ENCODE data around the gene METTL8.

The METTL8 gene

DNA sequence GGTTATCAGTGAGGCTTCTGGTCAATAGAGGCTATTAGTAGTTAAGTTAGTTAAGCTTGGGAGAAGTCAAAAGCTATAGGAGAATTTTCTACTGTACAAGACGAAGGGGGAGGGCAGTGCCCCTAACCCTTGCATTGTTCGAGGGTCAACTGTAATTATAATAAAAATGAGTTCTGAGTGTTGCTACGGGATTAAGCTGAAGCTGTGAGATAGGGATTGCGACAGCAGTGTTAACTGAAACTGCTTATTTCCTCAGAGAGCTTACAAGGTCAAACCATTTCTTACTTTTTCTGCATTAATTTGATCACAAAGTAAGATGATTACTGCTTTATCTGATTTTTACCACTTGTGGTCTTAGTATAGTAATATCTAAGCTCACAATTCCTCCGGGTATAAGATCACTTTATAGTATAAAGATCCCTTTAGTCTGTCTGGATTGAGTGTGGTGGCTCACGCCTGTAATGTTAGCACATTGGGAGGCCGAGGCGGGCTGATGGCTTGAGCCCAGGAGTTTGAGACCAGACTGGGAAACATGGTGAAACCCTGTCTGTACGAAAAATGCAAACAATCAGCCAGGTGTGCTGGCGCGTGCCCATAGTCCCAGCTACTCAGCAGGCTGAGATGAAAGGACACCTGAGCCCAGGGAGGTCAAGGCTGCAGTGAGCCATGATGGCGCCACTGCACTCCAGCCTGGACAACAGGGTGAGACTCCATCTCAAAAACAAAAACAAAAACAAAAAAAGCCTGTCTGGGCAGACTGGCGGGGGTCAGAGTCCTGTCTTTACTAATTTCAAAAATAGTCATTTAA, 153.6 kb downstream of the METTL8 start:
- no peak for DNase-seq (ENCODE audit: low read depth)
- no peak overlapping the region for H3K4me3 ChIP-seq (ENCODE audit: low read depth, low read length)
- TF ChIP-seq, protein P1, sequence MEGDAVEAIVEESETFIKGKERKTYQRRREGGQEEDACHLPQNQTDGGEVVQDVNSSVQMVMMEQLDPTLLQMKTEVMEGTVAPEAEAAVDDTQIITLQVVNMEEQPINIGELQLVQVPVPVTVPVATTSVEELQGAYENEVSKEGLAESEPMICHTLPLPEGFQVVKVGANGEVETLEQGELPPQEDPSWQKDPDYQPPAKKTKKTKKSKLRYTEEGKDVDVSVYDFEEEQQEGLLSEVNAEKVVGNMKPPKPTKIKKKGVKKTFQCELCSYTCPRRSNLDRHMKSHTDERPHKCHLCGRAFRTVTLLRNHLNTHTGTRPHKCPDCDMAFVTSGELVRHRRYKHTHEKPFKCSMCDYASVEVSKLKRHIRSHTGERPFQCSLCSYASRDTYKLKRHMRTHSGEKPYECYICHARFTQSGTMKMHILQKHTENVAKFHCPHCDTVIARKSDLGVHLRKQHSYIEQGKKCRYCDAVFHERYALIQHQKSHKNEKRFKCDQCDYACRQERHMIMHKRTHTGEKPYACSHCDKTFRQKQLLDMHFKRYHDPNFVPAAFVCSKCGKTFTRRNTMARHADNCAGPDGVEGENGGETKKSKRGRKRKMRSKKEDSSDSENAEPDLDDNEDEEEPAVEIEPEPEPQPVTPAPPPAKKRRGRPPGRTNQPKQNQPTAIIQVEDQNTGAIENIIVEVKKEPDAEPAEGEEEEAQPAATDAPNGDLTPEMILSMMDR (conservative IDR thresholded peaks at IDR 0.05; ENCODE audit: low read depth, low read length): no peak

DNA sequence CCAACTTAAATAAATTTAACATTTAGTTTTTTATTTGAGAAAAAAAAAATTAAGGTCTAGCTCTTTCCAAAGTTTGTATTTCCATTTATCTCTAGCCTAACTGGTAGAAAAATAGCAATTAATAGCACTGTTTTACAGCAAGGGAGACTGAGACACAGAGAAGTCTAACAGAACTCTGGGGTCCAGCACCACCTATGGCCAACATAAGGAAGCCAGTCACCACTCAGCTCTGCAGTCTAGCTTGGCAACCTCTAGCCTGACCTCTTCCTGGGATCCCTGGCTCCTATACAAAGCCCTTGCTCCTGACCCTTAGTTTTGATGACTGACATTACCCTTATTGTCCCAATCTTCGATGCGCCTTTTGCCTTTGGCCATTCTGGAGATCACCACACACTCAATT, 159.0 kb downstream of the METTL8 start:
- TF ChIP-seq, protein P1 (conservative IDR thresholded peaks at IDR 0.05; ENCODE audit: low read depth, low read length): no peak
- no peak for DNase-seq (ENCODE audit: low read depth)
- no peak overlapping the region for H3K4me3 ChIP-seq (ENCODE audit: low read depth, low read length)

DNA sequence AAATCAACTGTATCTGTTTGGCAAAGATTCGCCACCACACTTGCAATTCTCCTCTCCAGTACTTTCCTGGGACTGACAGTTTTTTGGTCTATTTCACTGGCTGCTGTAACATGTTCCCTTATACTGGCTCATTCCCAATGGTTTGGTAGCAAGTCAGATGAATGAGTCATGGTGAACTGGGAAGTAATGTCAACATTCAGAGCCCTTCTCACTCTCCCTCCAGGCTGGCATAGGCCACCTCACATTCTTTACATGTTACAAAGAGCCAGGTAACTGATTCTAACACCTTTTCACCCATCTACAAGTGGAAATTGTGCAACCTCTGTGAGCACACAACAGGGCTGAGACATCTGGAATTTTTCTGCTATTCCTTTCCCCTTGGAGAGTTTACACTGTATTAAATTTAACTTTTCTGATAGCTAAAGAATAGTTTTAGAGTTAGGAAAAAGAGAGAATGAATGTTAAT, 161.8 kb downstream of the METTL8 start:
- no peak overlapping the region for H3K4me3 ChIP-seq (ENCODE audit: low read depth, low read length)
- peak; percentile 86 for DNase-seq (ENCODE audit: low read depth)
- TF ChIP-seq, protein P1 (conservative IDR thresholded peaks at IDR 0.05; ENCODE audit: low read depth, low read length): no peak

DNA sequence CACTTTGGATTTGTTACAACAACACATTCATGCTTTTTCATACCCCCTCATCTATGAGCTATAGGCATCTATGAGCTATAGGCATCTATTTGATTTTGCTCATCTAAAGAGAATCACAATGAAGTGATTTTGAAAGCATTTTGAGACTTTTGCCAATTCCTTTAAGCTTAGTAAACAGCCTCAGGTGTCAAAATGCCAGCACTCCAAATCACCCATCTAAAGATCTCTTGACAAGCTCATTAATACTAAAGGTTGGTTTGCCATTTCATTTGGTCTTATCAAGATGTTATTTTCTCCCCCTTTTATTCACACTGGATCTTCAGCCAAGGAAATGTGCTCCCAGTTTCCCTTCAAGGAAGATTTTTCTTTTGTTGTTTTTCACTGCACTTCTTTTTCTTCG, 162.4 kb downstream of the METTL8 start:
- no peak for DNase-seq (ENCODE audit: low read depth)
- H3K4me3 ChIP-seq (ENCODE audit: low read depth, low read length): no peak overlapping the region
- TF ChIP-seq, protein P1 (conservative IDR thresholded peaks at IDR 0.05; ENCODE audit: low read depth, low read length): no peak

DNA sequence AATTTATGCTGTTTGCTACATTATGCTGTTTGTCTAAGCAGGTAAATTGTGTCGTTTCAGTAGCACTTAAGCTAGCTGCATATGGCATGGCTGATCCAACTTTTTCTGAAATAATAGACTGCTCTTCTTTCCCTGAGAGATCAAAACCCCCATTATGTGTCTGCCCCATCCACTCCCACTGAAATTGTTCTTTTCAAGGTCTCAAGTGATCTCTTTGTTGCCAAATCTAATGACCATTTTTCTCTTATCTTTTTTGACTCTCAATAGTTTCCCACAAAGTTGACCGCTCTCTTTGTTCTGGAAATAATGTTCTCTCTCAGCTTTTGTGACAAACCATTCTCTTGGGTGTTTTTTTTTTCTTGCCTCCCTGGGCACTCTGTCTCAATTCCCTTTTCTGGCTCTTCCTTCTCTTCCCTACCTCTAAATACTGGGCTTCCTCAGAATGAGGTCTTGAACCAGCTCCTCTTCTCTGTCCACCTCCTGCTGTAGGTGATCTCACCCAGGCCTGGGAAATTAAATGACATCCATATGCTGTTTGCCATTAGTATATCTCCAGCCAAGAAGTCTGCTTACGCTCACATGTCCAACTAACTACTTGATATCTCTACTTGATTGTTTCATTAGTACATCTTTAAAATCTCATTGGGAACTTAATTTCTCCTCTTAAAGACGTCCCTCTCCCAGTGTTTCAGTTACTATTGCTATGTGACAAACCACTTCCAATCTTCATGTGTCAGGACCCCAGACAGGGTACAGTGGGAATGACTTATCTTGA, 165.7 kb downstream of the METTL8 start:
- no peak for DNase-seq (ENCODE audit: low read depth)
- TF ChIP-seq, protein P1 (conservative IDR thresholded peaks at IDR 0.05; ENCODE audit: low read depth, low read length): no peak
- no peak overlapping the region for H3K4me3 ChIP-seq (ENCODE audit: low read depth, low read length)
